ENCODE results near the gene VPREB1.
"Not testable (repeated sequence)": the region's sequence is repeated elsewhere in the genome, so short reads cannot be mapped to it uniquely, and the experiment has no call there.

GRCh38 chr22:22277423-22277822, 32.8 kb downstream of the VPREB1 start:
- TF ChIP-seq, protein P1, sequence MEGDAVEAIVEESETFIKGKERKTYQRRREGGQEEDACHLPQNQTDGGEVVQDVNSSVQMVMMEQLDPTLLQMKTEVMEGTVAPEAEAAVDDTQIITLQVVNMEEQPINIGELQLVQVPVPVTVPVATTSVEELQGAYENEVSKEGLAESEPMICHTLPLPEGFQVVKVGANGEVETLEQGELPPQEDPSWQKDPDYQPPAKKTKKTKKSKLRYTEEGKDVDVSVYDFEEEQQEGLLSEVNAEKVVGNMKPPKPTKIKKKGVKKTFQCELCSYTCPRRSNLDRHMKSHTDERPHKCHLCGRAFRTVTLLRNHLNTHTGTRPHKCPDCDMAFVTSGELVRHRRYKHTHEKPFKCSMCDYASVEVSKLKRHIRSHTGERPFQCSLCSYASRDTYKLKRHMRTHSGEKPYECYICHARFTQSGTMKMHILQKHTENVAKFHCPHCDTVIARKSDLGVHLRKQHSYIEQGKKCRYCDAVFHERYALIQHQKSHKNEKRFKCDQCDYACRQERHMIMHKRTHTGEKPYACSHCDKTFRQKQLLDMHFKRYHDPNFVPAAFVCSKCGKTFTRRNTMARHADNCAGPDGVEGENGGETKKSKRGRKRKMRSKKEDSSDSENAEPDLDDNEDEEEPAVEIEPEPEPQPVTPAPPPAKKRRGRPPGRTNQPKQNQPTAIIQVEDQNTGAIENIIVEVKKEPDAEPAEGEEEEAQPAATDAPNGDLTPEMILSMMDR (IDR thresholded peaks at IDR 0.05 in 8 of 11, conservative IDR thresholded peaks at IDR 0.05 in 3 of 11), result not testable (repeated sequence)
- not testable (repeated sequence) for TF ChIP-seq POLR2AphosphoS5, POLR2A (IDR thresholded peaks at IDR 0.05)

Measured in spleen (tissue), 7 donors.